Left cardiac atrium (tissue), 4 donors: ENCODE results near the gene STK24. TPM values are rescaled to one million over a fixed set of nuclear protein-coding genes. Genes with fewer than 3 reads are reported as not detected.
"Not testable (repeated sequence)": the region's sequence is repeated elsewhere in the genome, so short reads cannot be mapped to it uniquely, and the experiment has no call there.

ENCODE experiments used
- ATAC-seq, 2 donors: fragments of 200-7000 bp; cut with Tn5 transposase; one replicate each; pipeline ENCODE4 v1.9.1; 2020; ENCODE audit warnings: mild to moderate bottlenecking in 2 of 2, moderate library complexity in 2 of 2
- DNase-seq: peaks from one replicate; pipeline ENCODE4 v3.0.0-alpha.2; 2020
- intact Hi-C, 2 donors: fragments of 100-400 bp; cut with DNase I; formaldehyde crosslinking; loops; one replicate each; pipeline versions ENCODE4 v1.14.1 to v1.15.1; 2022 to 2023
- long read RNA-seq: library from polyadenylated mRNA; unstranded; transcript quantifications from one replicate; pipeline ENCODE4 v2.0.0, GENCODE V29; 2021
- total RNA-seq, 2 donors: library from RNA; stranded (reverse); fragmentation: NEBNext Ultra II Directional; extraction: Animal tissue kit (Norgen Biotek cat#: 25700); gene quantifications; one replicate each; pipeline ENCODE4 v1.2.1, GENCODE V29; 2021
- donor health status: DM: no; HTN: yes; CAD: no.
- donor health status: DM: no; HTN: yes; CAD: no; lungs with severe emphysema.
- donor health status: DM: yes; HTN: yes; CAD: no.
- donor health status: Dilated cardiomyopathy.

STK24 gene
- 10 to 100 TPM; 57.6 to 62.2 TPM for total RNA-seq
- long read RNA-seq, partial matches to known transcripts, result 3 of 6 reads
- long read RNA-seq, other reads (novel, unspliced or antisense), result 3 of 6 reads

DNA sequence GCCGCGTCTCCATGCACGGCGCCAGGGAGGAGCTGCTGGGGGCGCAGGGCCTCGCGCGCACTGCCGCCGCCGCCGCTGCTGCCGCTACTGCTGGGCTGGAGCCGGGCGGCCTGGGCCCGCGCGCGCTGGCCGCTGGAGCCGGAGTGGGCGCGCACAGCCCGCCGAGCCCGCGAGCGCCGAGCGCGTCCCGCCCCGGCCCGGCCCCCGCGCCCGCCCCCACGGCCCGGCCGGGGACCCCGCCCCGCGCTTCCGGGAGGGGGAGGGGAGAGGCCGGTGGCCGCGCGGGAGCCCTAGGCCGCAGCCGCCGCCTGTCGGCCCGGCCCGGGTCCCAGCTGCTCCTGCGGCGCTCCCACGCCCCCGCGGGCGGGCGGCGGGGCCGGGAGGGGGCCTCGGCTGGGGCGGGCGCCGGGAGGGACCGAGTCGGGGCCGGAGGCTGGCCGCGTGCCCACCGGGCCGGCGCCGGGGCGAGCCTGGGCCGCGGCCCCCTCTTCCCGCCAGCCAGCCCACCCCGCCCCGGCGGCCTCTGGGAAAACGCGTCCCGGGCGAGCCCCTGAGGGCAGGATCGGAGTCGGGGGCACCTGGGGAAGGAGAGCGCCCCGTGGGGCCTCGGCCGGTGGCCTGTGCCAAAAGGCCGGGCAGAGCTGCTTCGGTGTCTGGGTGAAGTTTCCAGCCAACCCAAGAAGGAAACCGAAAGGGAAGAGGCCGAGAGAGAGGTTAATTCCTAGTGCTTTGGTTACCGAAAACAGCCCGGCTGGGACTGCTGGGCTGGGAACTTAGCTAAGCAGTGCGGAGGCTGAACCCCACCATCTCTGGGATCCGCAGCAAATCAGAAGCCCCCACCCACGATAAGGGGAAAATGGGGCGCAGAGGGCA, at the start of gene STK24:
STK24 (minus strand) TSS at position 145 of the 873 bp plus-strand sequence. CDS start 321 bp downstream, outside the sequence.
- peak; percentile 77 for DNase-seq
- intact Hi-C loops, result loop anchor here (5.0 to 10.0 kb wide), 4 partner anchors 72 to 105 kb away; no protein-coding TSS in a partner anchor

GRCh38 chr13:98626298-98626935, 49.5 kb upstream of the STK24 start:
- DNase-seq (no peak), ATAC-seq (no peak)
- intact Hi-C loops, result no loop called here

More for the DNA sequence above, at the start of gene STK24:
- ATAC-seq, result peak; percentile 79 to 88

GRCh38 chr13:98624589-98624988, 47.7 kb upstream of the STK24 start:
- ATAC-seq, intact Hi-C loops, DNase-seq: not testable (repeated sequence)

GRCh38 chr13:98622931-98623331, 46.0 kb upstream of the STK24 start:
- intact Hi-C loops, result no loop called here
- DNase-seq, result no peak
- ATAC-seq, result no peak

DNA sequence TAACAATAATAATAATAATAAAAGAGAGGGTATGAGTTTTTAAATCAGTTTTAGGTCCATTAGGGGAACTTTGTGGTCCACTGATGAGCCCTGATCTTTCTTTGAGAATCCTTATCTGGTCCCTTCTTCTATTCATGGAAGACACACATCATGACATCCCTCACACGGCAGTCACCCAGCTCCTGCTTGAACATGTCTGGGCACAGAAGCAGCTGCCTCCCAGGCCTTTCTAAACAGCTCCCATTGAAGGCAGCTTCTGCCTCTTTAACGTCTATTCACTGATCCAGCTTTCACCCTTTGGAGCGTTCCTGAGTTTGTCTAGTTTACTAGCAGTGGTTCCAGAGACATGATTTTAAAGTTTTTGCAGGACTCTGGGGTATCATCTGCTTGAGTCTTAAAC, 42.6 kb upstream of the STK24 start:
- intact Hi-C loops, result no loop called here
- DNase-seq (no peak), ATAC-seq (no peak)

- intact Hi-C loops, ATAC-seq, DNase-seq: not testable (repeated sequence)
These were observed 38.7 kb upstream of the STK24 start for GRCh38 chr13:98615595-98615994.

DNA sequence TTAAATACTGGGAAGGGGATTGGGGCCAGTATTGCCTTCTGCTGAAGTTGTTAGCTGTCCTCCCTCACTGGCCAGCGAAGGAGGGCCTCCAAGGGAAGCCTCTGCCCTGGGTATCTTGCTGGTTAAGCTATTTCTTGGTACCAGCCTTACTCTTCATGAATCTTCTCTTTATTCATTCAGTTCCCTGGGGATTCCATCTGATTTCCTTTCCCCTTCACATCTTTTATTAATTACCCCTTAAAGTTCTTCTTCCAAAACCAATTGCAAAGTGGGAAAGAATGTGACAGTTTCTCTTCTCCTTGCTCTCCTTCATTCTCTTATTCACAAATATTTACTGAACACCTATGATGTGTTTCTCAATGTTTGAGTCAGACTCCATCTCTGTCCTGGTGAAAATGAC, 36.7 kb upstream of the STK24 start:
- ATAC-seq (no peak), DNase-seq (no peak)
- intact Hi-C loops, result no loop called here

GRCh38 chr13:98609756-98610155, 32.8 kb upstream of the STK24 start:
- intact Hi-C loops, result no loop called here
- ATAC-seq (no peak), DNase-seq (no peak)

- DNase-seq (peak; percentile 41), ATAC-seq (peak; percentile 65)
- intact Hi-C loops, result no loop called here
These were observed 29.4 kb upstream of the STK24 start for GRCh38 chr13:98606296-98606695.

DNA sequence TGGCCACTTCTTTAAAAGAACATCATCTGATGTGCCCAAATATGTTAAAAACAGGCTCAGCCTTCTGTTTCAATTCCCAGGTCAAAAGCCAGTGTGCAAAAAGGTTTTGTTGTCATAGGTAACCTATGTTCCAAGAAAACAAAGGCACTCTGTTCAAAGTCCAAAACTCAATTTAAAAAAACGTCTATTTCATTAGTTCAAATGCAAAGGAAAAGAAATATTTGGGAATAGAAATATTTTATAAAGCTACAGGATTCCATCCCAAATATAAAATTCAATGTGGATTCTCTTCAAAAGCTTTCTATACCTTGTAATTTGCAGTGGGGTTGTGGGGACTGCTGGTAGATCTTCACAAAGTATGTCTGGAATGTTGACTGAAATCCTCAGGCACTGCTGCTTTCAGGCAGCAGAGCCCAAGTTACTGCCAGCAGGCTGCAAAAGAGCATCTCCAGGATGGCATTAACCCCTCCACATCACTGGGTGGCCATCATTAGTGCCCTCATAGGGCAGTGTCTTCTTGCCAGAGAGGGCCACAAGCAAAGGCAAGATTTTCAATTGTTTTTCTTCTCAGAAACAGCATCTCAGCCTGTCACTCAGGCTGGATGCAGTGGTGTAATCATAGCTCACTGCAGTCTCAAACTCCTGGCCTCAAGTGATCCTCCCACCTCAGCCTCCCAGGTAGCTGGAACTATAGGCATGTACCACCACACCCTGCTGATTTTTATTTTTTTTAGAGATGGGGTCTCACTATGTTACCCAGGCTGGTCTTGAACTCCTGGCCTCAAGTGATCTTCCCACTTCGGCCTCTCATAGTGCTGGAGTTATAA, 22.8 kb upstream of the STK24 start:
- no peak for ATAC-seq
- intact Hi-C loops, result no loop called here
- DNase-seq, result no peak

- intact Hi-C loops, result no loop called here
- DNase-seq (no peak), ATAC-seq (no peak)
These were observed 21.1 kb upstream of the STK24 start for GRCh38 chr13:98598043-98598442.

DNA sequence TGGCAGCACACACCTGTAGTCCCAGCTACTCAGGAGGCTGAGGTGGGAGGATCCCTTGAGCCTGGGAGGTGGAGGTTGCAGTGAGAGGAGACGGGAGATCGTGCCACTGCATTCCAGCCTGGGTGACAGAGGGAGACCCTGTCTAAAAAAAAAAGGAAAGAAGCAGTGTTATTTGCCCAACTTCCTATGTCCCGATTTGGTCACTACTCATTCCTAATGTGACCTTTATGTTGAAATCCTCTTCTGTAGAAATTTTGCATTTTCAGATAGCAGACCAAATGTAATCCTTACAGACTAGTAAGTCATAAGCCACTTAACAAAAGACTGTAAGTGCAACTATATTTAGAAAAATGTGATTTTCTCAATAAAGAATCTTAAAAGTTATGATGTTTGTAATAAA, 18.2 kb upstream of the STK24 start:
- intact Hi-C loops, result no loop called here

DNA sequence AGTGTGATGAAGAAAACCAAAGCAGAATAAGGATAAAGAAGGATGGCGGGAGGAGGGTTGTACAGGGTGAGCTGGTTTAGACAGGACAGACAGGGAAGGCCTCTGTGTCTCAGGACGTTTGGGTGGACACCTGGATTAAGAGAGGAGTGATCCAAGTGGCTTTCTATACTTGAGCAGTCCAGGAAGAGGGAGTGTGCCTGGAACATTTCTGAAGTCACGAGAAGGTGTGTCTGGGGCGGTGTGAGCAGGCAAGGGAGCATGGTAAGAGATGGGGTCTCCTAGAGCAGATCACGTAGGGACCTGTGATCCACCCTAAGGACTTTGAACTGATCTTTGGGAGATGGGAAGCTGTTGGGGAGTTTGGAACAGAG, 15.4 kb upstream of the STK24 start:
- DNase-seq, result no peak
- no peak for ATAC-seq
- intact Hi-C loops, result no loop called here

More for the DNA sequence above, 18.2 kb upstream of the STK24 start:
- DNase-seq, result no peak
- ATAC-seq, result peak in 1 of 2 donors; percentile 34

DNA sequence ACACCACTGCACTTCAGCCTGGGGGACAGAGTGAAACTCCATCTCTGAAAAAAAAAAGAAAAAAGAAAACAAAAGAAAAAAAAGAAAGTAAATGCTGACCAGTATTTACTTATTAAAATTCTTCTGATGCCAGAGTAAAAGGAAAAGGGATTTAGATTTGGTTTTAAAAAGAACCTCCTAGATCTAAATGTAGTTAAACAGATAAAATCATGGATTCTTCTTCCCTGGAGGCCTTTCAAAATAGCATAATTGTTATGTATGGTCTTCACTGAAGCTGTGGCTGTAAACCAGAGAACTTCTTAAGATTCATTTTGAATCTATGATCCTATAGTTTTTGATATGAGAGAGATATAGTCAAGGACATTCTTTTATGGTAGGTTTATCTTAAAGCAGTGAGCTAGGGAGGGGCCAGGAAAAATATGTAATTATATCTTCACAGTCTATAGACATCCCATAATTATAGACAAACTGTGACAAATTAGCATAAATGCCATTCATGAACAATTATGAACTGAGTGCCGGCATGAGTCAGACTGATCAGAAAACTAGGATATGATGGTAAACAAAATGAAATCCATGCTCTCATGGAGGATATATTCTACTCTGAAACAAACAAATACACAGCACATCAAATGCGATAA, 14.9 kb upstream of the STK24 start:
- no peak for ATAC-seq
- DNase-seq, result no peak
- intact Hi-C loops, result no loop called here

- DNase-seq, intact Hi-C loops, ATAC-seq: not testable (repeated sequence)
These were observed 13.6 kb upstream of the STK24 start for GRCh38 chr13:98590471-98590870.

- ATAC-seq, result not testable (repeated sequence)
- intact Hi-C loops, result loop anchor here in 1 of 2 donors (10.0 kb wide), 1 partner anchor 145 kb away; no protein-coding TSS in a partner anchor
These were observed 12.6 kb upstream of the STK24 start for GRCh38 chr13:98589516-98589915.

DNA sequence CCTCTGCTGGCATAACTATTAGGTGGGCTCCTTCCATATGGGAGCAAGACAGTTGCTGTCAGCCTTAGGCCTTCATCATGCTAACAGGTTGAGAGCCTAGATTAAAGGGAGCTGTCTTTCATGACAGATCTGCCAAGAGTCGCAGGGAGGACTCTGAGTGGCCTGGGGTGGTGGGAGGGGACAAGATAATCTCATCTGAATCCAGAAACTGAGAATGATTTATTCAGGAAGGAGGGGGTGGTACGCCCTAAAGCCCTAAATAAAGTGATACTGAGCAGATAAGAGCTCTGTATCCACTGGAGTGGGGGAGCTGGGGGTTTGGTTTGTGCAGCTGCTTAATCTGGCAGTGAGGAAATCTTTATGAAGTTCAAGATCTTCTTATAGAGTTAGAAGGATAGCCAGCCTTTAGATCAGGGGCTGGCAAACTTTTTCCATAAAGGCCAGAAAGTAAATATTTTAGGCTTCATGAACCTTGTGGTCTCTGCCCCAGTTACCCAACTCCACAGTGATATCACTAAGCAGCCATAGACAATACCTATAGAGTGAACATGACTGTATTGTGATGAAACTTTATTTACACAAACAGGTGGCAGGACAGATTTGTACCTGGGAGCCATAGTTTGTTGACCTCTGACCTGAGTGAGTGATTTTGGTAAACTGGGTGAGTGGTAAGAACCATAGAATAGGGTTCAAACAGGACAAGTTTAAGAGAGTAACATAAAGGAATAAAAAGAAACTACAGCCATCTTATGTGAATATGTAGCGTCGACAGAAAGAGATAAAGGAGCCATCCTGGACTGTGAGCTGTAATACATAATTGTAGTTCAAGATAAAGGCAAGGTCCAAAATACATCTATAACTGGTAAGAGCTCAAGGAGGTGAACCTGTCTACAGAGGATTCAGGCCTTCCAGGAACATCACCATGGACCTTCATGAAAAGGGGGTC, 9.8 kb upstream of the STK24 start:
- intact Hi-C loops, result loop anchor here in 1 of 2 donors (10.0 kb wide), 1 partner anchor 142 kb away; no protein-coding TSS in a partner anchor
- DNase-seq, result no peak
- ATAC-seq, result no peak

More at GRCh38 chr13:98589516-98589915, 12.6 kb upstream of the STK24 start:
- not testable (repeated sequence) for DNase-seq
